PC-3 (cell line): ENCODE data around the gene TP53. TPM values are rescaled to one million over a fixed set of nuclear protein-coding genes. Genes with fewer than 3 reads are reported as not detected.

Experiments used
- ATAC-seq: fragments of 200-7000 bp; cut with Tn5 transposase; 2 replicates; pipeline ENCODE4 v1.9.1; 2020; ENCODE audit warnings: mild to moderate bottlenecking, moderate library complexity
- BruUV-seq: library from RNA; stranded (reverse); fragments of 400-500 nt; replicated peaks from 2 replicates; lab custom pipeline; 2021; lab: Mats Ljungman, UMichigan
- CTCF ChIA-PET: fragments of 300-600 bp; sonication (Branson Sonifier 250); formaldehyde crosslinking; loops from one replicate; lab custom pipeline; 2022; ENCODE audit warnings: antibody characterized with exemption; lab: Charles Lee
- POLR2A ChIA-PET: fragments of 300-600 bp; sonication (Branson Sonifier 250); formaldehyde crosslinking; loops from one replicate; lab custom pipeline; 2022; ENCODE audit warnings: antibody characterized with exemption; ENCODE audit not compliant: unreplicated experiment; lab: Charles Lee
- DNase-seq: peaks from one replicate; pipeline ENCODE4 v3.0.0-alpha.2; 2015
- H2AFZ ChIP-seq: fragments of 300-600 bp; sonication (generic); 2 replicates; pipeline ENCODE4 v1.6.0; 2016; ENCODE audit warnings: antibody characterized with exemption, low read length
- H3F3A ChIP-seq: fragments of 300-600 bp; sonication (generic); one replicate; pipeline ENCODE4 v1.6.0; 2017; ENCODE audit warnings: antibody characterized with exemption, low read length, control low read depth, mild to moderate bottlenecking; ENCODE audit not compliant: unreplicated experiment
- H3K27ac ChIP-seq: fragments of 300-600 bp; sonication (generic); 2 replicates; pipeline ENCODE4 v1.5.1; 2016; ENCODE audit warnings: mild to moderate bottlenecking, low read length
- H3K27me3 ChIP-seq: fragments of 300-600 bp; sonication (generic); 2 replicates; pipeline ENCODE4 v1.6.1; 2016; ENCODE audit warnings: low read length, mixed read lengths
- H3K36me3 ChIP-seq: fragments of 300-600 bp; sonication (generic); 2 replicates; pipeline ENCODE4 v1.6.1; 2016; ENCODE audit warnings: low read depth, mixed run types, low read length, mixed read lengths
- H3K4me1 ChIP-seq: fragments of 300-600 bp; sonication (generic); 2 replicates; pipeline ENCODE4 v1.5.1; 2016; ENCODE audit warnings: low read length; ENCODE audit not compliant: insufficient read depth
- H3K4me2 ChIP-seq: fragments of 300-600 bp; sonication (generic); 2 replicates; pipeline ENCODE4 v1.6.0; 2016; ENCODE audit warnings: low read length
- H3K4me3 ChIP-seq: fragments of 300-600 bp; sonication (generic); 2 replicates; pipeline ENCODE4 v1.5.1; 2016; ENCODE audit warnings: mild to moderate bottlenecking, low read length, mixed read lengths
- H3K79me2 ChIP-seq: fragments of 300-600 bp; sonication (generic); 2 replicates; pipeline ENCODE4 v1.6.1; 2017; ENCODE audit warnings: low read length, mixed read lengths
- H3K9ac ChIP-seq: fragments of 300-600 bp; sonication (generic); 2 replicates; pipeline ENCODE4 v1.6.0; 2016; ENCODE audit warnings: mild to moderate bottlenecking, low read length
- H3K9me2 ChIP-seq: fragments of 300-600 bp; sonication (generic); replicated peaks from 2 replicates; pipeline ENCODE4 v1.6.1; 2016; ENCODE audit warnings: mixed run types, low read length, mixed read lengths
- H3K9me3 ChIP-seq: fragments of 300-600 bp; sonication (generic); 2 replicates; pipeline ENCODE4 v1.6.1; 2016; ENCODE audit warnings: low read length, mixed read lengths
- H4K20me1 ChIP-seq: fragments of 300-600 bp; sonication (generic); 2 replicates; pipeline ENCODE4 v1.6.1; 2016; ENCODE audit warnings: low read length, mixed read lengths
- EZH2 ChIP-seq: fragments of 300-600 bp; sonication (generic); IDR thresholded peaks from one replicate; pipeline ENCODE4 v1.6.1; 2017; ENCODE audit warnings: antibody characterized with exemption, mild to moderate bottlenecking, low read length; ENCODE audit not compliant: unreplicated experiment
- EZH2phosphoT487 ChIP-seq: fragments of 300-600 bp; sonication (generic); IDR thresholded peaks from 2 replicates; pipeline ENCODE4 v1.6.1; 2018; ENCODE audit warnings: mild to moderate bottlenecking, antibody characterized with exemption, low read length, borderline replicate concordance
- intact Hi-C: fragments of 100-400 bp; cut with micrococcal nuclease; formaldehyde crosslinking; loops from 2 replicates; pipeline ENCODE4 v1.9.0; 2023
- total RNA-seq: library from RNA; depleted of rRNA; stranded (reverse); fragments of >200 nt; gene quantifications from 2 replicates; pipeline ENCODE4 v1.2.3, GENCODE V29; 2014
- TF ChIP-seq, protein P1 (sequence below): fragments of 300-600 bp; sonication (generic); conservative IDR thresholded peaks from 2 replicates; pipeline ENCODE4 v1.5.1; 2017; ENCODE audit warnings: antibody characterized with exemption, low read depth, mild to moderate bottlenecking, low read length

TP53 gene
- total RNA-seq, 1 experiment from 2014 or later, result 3.4 TPM

DNA sequence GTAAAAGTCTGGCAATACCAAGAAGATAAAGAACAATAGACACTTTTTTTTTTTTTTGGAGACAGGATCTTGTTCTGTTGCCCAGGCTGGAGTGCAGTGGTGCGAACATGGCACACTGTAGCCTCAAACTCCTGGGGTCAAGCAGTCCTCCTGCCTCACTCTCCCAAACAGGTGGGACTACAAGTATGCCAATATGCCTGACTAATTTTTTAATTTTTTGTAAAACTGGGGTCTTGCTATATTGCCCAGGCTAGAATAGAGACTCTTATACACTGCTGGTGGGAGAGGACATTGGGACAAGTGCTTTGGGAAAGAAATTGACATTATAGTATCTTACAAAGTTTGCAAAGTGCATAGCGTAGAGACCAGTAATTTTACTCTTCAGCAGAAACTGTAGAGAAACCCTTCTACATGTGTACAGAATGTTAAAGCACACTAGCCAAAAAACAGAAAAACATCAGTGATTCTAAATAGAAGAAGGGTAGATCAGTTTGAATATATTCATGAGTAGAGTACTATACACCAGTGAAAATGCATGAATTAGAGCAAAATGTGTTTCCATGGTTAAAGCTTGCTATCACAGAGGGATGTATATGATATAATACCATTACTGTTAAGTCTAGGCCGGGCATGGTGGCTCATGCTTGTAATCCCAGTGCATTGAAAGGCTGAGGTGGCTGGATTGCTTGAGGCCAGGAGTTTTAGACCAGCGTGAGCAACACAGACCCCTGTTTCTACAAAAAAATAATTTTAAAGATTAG, 10.7 kb upstream of the TP53 start:
- H3K9me2 ChIP-seq, result no peaks in the 10 kb centered on the region
- H3K36me3 ChIP-seq, result no peaks in the 10 kb centered on the region
- ChIA-PET POLR2A (interaction anchor here (0.7 kb wide), 1 partner anchor 23 kb away, joined by 6 read pairs; no protein-coding TSS in a partner anchor), CTCF (no interaction called here)
- no peaks in the 10 kb centered on the region for H3K27me3 ChIP-seq
- no peak overlapping the region for H3K4me2 ChIP-seq
- no peak for DNase-seq
- intact Hi-C loops, result no loop called here
- no peaks in the 10 kb centered on the region for H3K4me1 ChIP-seq
- no peak overlapping the region for H3K27ac ChIP-seq
- no peak overlapping the region for H3K9ac ChIP-seq
- H2AFZ ChIP-seq, result no peak overlapping the region
- no peaks in the 10 kb centered on the region for H3K79me2 ChIP-seq
- no peak for ATAC-seq
- H3F3A ChIP-seq, result no peaks in the 10 kb centered on the region
- H4K20me1 ChIP-seq, result no peaks in the 10 kb centered on the region
- H3K9me3 ChIP-seq, result no peaks in the 10 kb centered on the region
- TF ChIP-seq EZH2 (no peak), EZH2phosphoT487 (no peak)
- TF ChIP-seq, protein P1, sequence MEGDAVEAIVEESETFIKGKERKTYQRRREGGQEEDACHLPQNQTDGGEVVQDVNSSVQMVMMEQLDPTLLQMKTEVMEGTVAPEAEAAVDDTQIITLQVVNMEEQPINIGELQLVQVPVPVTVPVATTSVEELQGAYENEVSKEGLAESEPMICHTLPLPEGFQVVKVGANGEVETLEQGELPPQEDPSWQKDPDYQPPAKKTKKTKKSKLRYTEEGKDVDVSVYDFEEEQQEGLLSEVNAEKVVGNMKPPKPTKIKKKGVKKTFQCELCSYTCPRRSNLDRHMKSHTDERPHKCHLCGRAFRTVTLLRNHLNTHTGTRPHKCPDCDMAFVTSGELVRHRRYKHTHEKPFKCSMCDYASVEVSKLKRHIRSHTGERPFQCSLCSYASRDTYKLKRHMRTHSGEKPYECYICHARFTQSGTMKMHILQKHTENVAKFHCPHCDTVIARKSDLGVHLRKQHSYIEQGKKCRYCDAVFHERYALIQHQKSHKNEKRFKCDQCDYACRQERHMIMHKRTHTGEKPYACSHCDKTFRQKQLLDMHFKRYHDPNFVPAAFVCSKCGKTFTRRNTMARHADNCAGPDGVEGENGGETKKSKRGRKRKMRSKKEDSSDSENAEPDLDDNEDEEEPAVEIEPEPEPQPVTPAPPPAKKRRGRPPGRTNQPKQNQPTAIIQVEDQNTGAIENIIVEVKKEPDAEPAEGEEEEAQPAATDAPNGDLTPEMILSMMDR, result no peak
- no peak overlapping the region for H3K4me3 ChIP-seq
- no TSS peak for BruUV-seq

DNA sequence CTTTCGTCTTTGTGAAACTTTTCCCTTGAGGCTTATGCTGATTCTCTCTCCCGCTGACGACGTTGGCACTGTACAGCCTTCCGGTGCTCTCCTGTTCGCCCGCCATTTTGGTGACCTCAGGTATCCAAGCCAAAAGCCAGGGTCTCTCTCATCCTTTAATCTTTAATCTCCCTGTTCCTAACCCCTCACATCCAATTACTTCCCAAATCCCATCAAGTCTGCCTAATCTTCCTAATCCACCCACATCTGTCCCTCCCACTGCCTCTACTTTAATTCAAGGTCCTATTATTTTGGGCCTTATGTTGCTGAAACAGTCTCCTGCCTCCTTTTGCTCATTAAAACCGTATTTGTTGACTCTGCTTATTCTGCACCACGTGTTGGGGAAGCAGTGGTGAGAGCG, 8.3 kb upstream of the TP53 start:
- Histone ChIP-seq H3F3A (no peaks in the 10 kb centered on the region), H3K36me3 (no peaks in the 10 kb centered on the region), H4K20me1 (no peaks in the 10 kb centered on the region), H3K79me2 (no peaks in the 10 kb centered on the region), H3K4me3 (no peak overlapping the region), H3K9me2 (no peaks in the 10 kb centered on the region), H3K4me2 (no peak overlapping the region), H3K9me3 (no peaks in the 10 kb centered on the region), H3K27me3 (no peaks in the 10 kb centered on the region), H3K4me1 (no peaks in the 10 kb centered on the region), H3K9ac (no peak overlapping the region), H3K27ac (no peak overlapping the region), H2AFZ (no peak overlapping the region)
- TF ChIP-seq EZH2, result no peak
- TF ChIP-seq, protein P1, result no peak
- BruUV-seq, result no TSS peak
- POLR2A ChIA-PET, result no interaction called here
- CTCF ChIA-PET, result no interaction called here
- intact Hi-C loops, result no loop called here
- DNase-seq (no peak), ATAC-seq (no peak)

DNA sequence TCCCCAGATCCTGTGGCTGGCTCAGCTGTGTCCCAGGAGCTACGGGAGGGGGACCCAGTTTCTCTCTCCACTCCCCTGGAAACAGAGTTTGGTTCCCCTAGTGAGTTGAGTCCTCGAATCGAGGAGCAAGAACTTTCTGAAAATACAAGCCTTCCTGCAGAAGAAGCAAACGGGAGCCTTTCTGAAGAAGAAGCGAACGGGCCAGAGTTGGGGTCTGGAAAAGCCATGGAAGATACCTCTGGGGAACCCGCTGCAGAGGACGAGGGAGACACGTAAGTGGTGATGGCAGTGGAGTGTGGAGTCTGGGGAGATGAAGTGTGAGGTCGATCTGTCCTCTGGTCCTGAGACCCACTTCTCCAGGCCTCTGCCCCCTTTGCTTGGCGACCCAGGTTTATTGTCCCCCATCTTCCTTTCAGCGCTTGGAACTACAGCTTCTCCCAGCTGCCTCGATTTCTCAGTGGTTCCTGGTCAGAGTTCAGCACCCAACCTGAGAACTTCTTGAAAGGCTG, 1.6 kb upstream of the TP53 start:
- CTCF ChIA-PET, result interaction anchor here (0.5 to 2.1 kb wide), 5 partner anchors 14 to 285 kb away, joined by 3 to 15 read pairs (median 6); partner anchors contain the start of gene TMEM256
- intact Hi-C loops, result loop anchor here (5.0 kb wide), 3 partner anchors 57 to 252 kb away; partner anchors contain the start of genes CD68, FGF11, SHBG and TMEM102
- Histone ChIP-seq H3K9me3 (no peaks in the 10 kb centered on the region), H3K4me2 (peak overlapping the region; percentile 88), H4K20me1 (peaks cover 7% of the 10 kb centered on the region; the same call in 1 of the 2 replicates), H3K36me3 (no peaks in the 10 kb centered on the region; the same call in 1 of the 2 replicates), H2AFZ (peak overlapping the region; percentile 79), H3K27me3 (no peaks in the 10 kb centered on the region), H3F3A (no peaks in the 10 kb centered on the region), H3K4me1 (peaks cover 16% of the 10 kb centered on the region), H3K27ac (no peak overlapping the region), H3K9ac (peak overlapping the region; percentile 82), H3K4me3 (peak overlapping the region; percentile 85), H3K79me2 (peaks cover 52% of the 10 kb centered on the region), H3K9me2 (no peaks in the 10 kb centered on the region)
- TF ChIP-seq EZH2phosphoT487, result no peak
- TF ChIP-seq, protein P1, result no peak
- no peak for TF ChIP-seq EZH2
- no TSS peak for BruUV-seq
- ATAC-seq (no peak), DNase-seq (no peak)
- POLR2A ChIA-PET, result no interaction called here
